Glomerular visceral epithelial cell (primary cell): ENCODE data around the gene TMEM119.
"Not testable (repeated sequence)": the region's sequence is repeated elsewhere in the genome, so short reads cannot be mapped to it uniquely, and the experiment has no call there.

Experiments
- DNase-seq: peaks from one replicate; pipeline ENCODE4 v3.0.0-alpha.2; 2016; ENCODE audit errors: extremely low spot score

The TMEM119 gene

DNA sequence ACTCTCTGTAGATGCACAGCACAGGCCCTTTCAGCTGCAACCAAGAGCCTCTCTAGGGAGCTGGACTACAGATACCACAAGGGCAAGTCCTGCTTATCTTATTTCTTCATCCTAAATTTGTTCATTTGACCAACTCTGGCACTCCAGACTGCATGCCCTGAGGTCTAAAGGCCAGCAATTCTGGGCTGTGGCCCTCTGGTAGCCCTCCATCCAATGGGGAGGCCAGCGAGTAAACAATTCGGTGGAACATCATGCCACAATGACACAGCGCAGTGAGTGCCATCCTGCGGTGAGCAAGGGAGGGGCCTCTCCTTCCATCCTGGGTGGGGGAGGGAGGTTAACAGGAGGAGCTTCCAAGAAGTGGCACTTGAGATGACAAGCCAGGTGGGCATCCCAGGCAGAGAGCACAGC, 36.5 kb upstream of the TMEM119 start:
- DNase-seq = no peak

DNA sequence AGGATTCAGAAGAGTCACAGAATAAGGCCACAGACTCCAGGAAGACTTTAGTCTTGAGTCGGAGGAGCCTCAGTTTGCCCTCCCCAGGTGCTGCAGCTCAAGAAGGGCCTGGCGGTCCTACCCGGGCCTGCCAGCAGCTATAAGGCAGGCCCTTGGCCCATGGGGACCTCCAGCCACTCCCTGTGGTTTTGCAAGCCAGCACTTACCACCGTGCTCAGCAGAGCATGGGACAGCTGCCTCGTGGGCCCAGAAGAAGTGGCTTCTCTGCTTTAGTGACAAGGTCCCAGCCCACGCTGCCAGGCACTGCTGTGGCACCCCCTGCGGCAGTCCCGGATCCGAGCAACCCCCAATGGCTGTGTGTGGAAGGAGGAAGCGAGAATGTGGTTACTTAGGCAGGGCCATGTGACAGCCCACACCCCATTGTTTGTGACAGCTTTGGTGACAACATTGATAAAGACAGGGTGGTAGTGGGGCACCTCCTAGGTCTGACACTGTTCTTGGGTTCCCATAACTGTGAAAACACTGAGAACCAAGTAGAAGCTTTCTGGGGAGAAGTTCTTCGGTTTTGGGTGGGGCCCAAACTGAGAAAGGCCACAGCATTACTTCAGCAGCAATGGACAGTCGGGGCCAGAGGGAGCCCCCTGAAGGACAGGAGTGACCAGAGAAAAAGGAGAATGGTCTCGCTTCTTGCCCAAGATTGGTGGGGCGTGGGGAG, 35.8 kb upstream of the TMEM119 start, which contains the start of gene SELPLG:
SELPLG (minus strand) TSS at position 361 of the 715 bp plus-strand sequence. CDS start 9,587 bp downstream, outside the sequence.
- DNase-seq = peak; percentile 36

DNA sequence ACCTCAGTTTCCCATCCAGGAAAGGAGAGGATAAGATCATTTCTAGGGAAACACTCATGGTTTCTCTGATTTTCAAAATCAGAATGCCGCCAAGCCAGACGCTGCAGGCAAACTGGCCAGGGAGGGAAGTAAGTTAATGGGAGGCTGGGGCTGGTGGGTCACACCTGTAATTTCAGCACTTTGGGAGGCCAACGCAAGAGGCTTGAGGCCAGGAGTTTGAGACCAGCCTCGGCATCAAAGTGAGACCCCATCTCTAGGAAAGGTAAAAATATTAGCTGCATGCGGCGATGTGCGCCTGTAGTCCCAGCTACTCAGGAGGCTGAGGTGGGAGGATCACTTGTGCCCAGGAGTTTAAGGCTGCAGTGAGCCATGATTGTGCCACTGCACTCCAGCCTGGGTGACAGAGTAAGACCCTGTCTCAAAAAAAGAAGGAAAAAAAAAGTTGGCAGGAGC, 35.2 kb upstream of the TMEM119 start:
- DNase-seq = no peak

DNA sequence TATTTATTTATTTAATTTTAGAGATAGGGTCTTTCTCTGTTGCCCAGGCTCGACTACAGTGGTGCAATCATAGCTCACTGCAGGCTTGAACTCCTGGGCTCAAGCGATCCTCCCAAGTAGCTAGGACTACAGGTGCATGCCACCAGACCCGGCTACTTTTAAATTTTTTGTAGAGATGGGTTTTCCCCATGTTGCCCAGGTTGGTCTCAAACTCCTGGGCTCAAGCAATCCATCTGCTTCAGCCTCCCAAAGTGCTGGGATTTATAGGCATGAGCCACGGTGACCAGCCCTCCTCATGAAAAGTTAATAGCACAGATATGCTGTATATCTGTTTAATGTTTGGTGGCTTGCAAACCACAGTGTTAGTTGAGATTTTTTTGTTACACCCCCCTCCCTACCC, 33.4 kb upstream of the TMEM119 start:
- DNase-seq = not testable (repeated sequence)

GRCh38 chr12:108630481-108631207, 32.8 kb upstream of the TMEM119 start:
- peak; percentile 48 for DNase-seq

- DNase-seq = peak; percentile 80
These were observed 32.1 kb upstream of the TMEM119 start for GRCh38 chr12:108629824-108630476.

- no peak for DNase-seq
These were observed 31.3 kb upstream of the TMEM119 start for GRCh38 chr12:108629151-108629550.

- no peak for DNase-seq
These were observed 29.4 kb upstream of the TMEM119 start for GRCh38 chr12:108627134-108627920.

DNA sequence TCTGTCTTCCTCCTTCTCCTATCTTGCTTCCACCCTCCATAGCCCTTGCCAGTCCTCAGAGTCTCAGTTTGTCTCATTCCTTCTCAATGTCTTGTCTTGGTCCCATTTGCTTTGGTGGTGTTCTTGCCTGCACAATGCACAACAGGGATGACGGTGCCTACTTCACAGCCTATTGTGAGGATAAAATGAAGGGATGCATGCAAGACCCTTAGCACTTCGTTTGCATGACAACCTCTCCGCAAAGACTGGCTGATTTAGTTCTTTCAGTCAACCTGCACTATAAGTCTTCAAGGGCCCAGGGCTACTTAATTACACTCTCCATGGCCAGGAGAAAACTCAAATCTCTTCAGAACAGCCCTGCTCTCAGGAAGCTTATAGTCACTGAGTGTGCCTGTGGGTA, 27.3 kb upstream of the TMEM119 start:
- no peak for DNase-seq

DNA sequence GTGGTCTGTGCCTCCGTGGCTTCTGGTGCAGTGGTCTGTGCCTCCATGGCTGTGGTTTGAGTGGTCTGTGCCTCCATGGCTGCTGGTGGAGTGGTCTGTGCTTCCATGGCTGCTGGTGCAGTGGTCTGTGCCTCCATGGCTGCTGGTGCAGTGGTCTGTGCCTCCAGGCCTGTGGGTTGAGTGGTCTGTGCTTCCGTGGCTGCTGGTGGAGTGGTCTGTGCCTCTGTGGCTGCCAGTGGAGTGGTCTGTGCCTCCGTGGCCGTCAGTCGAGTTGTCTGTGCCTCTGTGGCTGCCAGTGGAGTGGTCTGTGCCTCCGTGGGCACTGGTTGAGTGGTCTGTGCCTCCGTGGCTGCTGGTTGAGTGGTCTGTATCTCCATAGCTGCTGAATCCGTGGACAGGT, 25.7 kb upstream of the TMEM119 start:
- no peak for DNase-seq

DNA sequence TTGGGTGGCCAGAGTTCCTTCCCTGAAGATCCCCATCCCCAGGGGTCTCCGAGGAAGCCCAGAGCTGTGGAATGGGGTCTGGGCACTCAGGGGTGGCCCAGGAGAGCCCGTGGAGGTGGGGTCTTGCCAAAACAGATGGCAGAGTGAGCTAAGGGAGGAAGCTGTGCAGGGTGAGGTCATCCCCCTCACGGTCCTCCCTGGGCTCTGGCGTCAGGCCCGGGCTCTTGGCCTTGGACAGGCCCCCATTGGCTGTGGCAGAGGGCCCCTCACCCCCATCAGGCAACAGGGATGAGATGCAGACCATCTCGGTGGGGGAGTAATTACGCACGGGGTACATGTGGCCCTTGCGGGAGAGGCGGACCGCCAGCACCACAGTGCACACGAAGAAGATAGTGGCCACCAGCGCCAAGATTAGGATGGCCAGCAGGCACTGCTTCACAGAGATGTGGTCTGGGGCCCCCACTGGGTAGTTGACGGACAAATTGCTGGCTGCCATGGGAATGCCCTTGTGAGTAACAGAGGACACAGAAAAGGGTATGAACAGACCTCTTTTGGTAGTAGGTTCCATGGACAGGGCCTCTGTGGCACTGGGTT, 25.1 kb upstream of the TMEM119 start:
- no peak for DNase-seq

DNA sequence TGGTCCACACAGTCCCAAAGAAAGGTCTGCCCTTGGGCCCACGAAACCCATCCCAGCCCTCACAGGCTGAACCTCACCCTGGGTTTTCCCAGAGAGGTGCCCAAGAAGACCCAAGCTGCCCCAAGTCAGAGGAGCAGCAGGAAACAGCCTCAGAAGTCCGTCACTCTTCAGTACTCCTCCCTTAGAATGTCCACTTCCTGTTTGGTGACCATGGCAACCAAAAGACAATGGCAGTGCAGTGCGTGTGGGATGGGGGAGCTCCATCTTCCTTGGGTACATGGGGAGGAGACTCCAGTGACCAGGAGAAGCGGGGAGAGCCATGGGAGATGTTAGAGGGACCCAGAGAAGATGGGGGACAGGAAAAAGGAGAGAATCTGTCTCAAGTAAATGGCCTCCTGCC, 24.5 kb upstream of the TMEM119 start:
- DNase-seq = peak; percentile 61

DNA sequence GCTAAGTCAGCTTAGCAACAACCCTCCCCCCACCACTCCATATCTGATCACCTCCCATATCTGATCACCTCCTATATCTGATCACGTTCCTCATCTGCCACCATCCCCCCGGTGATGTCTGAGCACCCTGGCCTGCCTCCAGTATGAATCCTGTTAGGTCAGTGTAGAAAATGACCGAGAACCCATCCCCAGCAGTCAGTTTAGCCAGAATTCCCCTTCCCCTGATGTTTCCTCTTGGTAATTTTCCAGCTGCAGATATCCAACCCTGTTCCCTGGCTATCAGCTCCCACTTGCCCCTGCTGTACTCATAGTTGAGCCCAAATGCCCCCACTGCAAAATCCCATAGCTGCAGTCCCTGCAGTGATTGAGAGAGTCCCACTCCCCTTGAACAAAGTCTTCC, 23.3 kb upstream of the TMEM119 start:
- DNase-seq = no peak

GRCh38 chr12:108620236-108620879, 22.5 kb upstream of the TMEM119 start:
- no peak for DNase-seq

DNA sequence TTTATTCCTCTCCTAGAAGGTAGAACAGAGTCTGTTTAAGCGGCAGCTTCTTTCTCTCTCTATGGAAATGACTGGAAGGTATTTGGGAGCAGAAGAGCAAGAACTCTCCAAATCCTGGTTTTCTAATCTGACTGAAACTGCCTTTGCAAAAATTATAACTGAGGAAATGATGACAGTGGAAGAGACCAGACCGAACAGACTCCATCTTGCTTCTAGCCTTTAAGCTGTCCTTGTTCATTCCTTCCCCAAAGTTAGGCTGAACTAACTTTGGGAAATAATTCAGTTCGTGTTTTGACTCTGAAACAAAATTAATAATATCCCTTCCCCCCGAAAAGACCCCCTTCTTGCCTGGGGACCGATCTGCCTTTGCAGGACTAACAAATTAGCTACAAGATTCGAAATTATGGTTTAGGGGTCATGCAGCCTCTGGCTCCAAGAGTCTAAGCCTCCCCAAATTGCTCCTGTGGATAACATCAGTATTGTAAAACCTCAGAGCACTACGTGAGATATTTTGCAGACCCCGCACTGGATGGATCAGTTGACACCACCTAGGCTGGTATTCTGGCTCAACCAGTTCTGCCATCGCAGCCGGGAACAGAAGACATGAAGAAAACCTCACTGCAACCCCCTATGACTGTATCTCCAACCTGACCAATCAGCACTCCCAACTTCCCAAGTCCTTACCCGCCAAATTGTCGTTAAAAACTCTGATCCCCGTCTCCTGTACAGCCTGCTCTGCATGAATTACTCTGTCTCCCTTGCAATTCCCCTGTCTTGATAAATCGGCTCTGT, 21.7 kb upstream of the TMEM119 start:
- no peak for DNase-seq

DNA sequence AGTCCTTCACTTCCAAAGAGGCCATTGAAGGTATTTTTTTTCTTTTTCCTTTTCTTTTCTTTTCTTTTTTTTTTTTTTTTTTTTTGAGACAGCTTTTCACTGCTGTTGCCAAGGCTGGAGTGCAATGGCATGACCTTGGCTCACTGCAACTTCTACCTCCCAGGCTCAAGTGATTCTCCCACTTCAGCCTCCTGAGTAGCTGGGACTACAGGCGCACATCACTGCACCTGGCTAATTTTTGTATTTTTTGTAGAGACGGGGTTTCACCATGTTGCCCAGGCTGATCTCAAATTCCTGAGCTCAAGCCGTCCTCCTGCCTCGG, 21.0 kb upstream of the TMEM119 start:
- DNase-seq = not testable (repeated sequence)

DNA sequence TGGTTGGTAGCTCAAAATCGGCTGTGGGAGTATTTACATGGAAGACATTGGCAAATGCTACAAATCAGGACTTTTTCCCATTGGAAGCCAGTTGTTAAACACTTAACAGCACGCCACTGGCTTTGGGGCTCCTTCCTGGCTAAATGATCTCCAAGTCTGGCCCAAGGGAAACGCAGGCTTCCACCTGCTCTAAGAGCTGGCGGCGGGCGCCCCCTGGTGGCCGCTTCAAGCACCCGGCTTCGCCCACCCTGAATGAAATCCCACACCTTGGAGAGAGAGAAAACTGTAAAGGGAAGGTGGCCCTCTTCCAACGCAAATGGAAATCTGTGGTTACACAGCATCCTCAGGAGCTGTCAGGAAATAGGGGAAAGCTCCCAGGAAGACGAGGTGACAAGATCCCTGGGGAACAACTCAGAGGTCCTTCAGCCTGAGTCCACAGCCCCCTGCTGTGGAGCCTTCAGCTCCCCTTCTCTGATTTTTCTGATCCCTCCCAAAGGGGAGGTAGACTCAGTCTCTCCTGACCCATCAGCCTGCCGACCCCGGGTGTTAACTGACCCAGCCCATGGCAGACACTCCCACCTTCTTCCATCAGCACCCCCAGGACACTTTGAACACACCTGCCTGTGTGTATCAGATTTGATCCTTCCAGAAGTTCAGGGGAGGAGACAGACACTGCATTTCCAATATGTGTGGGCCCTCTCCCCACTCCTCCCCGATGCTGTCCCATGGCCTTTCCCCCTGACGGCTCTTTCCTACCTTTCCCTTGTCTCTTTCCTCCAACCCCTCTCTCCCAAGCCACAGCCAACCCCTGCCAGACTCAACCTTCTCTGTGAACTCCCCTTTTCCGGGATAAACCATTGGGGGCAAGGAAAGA, 20.4 kb upstream of the TMEM119 start:
- peak; percentile 88 for DNase-seq

DNA sequence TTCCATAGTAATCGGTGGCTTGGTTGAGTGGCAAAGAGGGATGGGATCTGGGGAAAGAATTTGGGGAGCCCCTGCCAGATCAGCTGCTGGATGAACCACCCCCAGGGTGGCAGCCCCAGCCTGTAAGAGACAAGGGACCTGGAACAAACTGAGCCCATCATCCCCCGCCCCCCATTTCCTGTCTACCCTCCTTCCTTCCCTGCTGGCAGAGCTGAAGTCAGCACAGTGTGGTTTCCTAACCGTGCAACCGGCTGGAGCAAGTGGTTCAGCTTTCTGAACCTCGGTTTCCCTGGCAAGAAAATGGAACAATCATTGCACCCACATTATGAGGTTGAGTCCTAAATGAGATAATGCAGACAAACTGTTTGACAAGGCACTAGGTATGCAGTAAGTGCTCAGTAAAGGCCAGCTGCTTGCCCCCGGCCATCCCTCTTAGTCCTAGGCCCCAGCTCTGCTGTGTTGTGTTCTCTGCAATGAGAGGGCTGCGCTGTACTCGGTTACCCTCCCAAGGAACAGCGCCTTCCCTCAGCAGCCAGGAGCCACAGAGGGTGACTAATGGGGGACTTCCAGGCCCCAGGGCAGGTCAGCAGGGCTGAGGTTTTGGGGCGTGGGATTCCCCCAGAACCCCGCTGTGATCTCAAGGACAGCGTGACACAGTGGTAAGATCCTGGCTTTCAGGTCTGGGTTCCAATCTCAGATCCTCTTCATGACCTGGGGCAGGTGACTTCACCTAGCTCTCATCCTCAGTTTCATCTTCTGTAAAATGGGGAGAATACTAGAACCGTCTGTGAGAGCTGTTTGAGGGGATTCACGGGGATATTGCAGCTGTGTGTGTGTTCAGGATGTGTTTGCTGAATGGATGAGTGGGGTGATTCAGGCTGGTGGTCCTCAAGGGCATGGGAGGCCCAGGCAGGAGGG, 19.3 kb upstream of the TMEM119 start:
- DNase-seq = peak; percentile 62
